GM12872 (cell line): ENCODE data around the gene PDPK1.

Experiments used
- TF ChIP-seq, protein P1 (sequence below): IDR thresholded peaks from 3 replicates; pipeline ENCODE4 v1.5.1; 2011; ENCODE audit warnings: low read depth, mild to moderate bottlenecking, low read length, moderate library complexity; ENCODE audit not compliant: insufficient read depth

The PDPK1 gene

DNA sequence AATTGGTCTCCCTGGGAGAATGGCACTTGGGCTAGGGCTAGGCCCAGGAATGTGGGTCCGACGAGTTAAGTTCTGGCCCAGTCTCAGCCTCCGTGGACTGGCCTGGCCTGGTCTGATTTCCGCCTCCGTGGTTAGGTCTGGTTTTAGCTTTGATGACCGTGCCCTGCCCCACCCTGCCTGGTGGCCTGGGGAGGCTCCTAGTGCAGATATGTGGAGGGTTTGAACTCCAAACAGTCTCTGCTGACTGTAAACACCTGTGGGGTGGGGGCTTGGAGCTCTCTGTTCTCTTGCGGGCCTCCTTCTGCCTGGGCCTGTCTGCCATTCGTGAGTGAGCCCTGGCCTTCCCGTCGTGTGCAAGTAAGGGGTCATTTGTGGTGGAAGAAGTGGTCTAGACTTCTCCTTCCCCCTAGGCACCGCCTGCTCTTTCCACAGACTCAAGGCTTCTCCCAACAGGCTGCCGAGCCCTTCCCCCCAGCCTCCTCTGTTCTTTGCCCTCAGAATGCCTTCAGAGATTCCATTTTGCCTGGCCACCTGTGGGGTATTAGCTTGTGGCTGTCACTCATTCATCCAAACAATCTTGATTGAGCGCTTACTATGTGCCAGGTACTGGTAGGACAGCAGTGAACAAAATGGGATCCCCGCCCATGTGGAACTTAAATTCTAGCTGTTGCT lies 22.5 kb upstream of the PDPK1 start:
- TF ChIP-seq, protein P1, sequence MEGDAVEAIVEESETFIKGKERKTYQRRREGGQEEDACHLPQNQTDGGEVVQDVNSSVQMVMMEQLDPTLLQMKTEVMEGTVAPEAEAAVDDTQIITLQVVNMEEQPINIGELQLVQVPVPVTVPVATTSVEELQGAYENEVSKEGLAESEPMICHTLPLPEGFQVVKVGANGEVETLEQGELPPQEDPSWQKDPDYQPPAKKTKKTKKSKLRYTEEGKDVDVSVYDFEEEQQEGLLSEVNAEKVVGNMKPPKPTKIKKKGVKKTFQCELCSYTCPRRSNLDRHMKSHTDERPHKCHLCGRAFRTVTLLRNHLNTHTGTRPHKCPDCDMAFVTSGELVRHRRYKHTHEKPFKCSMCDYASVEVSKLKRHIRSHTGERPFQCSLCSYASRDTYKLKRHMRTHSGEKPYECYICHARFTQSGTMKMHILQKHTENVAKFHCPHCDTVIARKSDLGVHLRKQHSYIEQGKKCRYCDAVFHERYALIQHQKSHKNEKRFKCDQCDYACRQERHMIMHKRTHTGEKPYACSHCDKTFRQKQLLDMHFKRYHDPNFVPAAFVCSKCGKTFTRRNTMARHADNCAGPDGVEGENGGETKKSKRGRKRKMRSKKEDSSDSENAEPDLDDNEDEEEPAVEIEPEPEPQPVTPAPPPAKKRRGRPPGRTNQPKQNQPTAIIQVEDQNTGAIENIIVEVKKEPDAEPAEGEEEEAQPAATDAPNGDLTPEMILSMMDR, result no peak

DNA sequence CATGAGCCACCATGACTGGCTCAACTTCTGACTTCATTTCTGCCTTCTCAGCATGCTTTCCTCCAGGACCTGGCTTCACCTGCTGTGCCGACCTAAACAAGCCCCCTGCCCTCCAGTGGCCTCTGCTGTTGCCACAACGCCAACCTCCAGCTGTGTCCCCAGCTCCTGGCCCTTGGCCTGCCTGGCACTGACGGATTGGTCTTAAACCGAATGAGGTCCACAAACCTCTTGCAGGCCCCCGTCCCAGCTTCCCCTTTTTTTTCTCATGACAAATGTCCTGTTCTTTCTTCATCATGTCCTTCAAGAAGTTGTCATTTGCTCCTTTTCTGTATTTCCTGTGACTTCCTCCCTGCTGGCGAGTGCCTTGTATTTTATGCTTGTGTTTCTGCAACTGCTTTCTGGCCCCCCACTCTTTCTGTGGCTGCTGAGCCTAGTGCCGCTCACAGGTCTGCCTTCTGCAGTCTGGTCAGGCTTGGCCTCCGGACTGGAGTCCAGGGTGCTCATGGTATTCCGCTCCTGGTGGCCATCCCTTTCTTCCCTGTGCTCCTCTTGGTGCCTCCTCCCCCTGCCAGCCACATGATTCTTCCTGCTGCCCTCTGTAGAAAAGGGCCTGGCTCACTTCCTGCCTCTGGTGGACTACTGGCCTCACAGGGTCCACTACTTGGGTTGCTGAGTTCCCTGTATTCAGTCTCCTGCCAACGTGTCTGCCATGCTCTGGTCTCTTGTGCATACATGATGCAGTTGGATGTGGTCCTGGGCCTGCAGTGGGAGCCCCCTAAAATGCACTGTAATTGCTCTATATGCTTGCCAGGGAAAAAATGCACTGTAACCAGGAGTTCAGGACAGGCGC lies 21.2 kb upstream of the PDPK1 start:
- TF ChIP-seq, protein P1, result no peak

DNA sequence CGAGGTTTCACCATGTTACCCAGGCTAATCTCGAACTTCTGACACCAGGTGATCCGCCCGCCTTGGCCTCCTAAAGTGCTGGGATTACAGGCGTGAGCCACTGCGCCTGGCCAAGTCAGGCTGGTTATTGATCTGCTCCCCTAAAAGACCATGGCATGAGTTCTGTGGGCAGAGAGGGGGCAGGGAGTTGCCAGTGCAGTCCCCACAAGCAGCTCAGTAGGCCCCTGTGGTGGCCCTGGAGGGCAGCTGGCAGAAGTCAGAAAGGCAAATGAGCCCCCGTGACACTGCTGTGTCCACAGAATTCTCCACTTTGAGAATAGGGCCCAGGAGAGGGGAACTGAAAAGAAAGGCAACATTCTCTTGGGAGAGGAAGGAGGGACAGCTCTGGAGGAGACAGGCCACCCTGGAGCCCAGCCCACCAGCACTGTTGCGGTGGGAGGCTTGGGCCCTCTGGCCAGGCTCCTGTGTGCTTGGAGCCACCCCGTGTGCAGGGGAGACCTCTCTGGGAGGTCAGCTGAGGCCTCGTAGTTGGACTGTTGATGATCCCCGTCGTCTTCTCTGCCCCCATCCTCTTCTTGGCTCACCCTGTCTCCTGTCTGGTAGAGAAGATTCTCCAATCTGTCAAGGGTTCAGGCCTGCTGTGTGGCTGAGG lies 19.7 kb upstream of the PDPK1 start:
- TF ChIP-seq, protein P1, result no peak

DNA sequence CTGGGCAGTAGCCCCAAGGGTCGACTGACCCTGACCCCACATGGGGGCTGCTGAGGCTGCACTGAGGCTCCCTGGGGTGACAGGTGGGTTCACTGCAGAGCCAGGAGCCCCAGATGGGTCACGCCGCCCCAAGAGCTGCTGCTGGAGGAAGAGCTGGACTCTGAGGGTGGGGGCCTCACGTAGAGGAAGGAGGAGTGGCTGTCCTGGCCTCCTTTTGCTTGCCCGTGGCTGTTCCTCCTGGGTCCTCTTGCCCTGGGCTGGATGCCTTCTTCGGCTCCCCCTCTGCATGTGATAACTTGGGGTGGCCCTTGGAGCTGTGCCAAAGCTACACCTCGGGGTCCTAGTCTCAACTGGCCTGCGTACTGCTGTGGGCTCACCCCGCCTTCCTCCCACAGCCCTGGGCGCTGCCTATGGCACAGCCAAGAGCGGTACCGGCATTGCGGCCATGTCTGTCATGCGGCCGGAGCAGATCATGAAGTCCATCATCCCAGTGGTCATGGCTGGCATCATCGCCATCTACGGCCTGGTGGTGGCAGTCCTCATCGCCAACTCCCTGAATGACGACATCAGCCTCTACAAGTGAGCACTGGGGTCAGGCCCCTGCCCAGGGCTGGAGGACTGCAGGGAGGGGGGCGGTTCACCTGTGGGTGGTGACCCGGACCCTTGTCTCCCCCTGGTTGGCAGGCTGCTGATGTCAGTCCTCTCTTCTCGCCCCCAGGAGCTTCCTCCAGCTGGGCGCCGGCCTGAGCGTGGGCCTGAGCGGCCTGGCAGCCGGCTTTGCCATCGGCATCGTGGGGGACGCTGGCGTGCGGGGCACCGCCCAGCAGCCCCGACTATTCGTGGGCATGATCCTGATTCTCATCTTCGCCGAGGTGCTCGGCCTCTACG lies 18.8 kb upstream of the PDPK1 start:
- TF ChIP-seq, protein P1, result no peak

DNA sequence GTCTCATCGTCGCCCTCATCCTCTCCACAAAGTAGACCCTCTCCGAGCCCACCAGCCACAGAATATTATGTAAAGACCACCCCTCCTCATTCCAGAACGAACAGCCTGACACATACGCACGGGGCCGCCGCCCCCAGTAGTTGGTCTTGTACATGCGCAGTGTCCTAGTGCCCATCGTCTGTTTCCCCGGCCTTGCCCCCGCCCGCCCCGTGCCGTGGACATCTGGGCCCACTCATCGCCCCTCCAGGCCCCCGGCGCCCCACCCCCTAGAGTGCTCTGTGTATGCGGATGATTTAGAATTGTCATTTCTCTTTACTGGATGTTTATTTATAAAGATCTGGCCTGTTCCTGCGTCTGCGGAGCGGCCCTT lies 18.1 kb upstream of the PDPK1 start:
- TF ChIP-seq, protein P1, result no peak

DNA sequence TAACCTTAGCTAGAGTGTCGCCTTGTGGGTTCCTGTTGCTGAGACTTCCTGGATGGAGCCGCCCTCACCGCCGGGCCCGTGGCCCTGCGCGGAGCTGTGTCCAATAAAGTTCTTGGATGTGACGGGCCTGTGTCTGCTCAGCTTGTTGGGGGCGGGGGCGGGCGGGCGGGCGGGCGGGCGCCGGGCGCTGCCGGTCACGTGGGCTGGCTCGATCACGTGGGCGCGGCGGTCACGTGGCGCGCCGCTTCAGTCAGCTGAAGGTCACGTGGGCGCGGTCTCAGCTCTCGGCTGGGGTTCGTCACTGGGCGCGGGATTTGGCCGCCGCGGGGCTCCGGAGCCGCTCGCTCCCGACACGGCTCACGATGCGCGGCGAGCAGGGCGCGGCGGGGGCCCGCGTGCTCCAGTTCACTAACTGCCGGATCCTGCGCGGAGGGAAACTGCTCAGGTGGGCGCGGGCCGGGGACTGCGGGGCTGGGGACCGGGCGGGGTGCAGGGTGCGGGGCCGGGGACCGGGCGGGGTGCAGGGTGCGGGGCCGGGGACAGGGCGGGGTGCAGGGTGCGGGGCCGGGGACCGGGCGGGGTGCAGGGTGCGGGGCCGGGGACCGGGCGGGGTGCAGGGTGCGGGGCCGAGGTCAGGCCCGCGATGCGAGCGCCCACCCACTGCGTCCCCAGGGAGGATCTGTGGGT lies 17.6 kb upstream of the PDPK1 start, which contains the start of gene AMDHD2:
TSS of gene AMDHD2 (plus strand) at position 275 of the 687 bp plus-strand sequence. CDS start at position 363, 88 bp downstream.
- TF ChIP-seq, protein P1, result no peak
